T-helper 2 cell treated with Interferon-gamma antibody and Interleukin-4, amounts not matched to agents 100 ng/mL and 5 ng/mL, for 36 hours (primary cell): Measurements from ENCODE around the gene MRPL41. TPM values are rescaled to one million over a fixed set of nuclear protein-coding genes. Genes with fewer than 3 reads are reported as not detected.
"Not testable (repeated sequence)": the region's sequence is repeated elsewhere in the genome, so short reads cannot be mapped to it uniquely, and the experiment has no call there.

Experiments
- intact Hi-C: fragments of 100-400 bp; cut with micrococcal nuclease; formaldehyde crosslinking; loops from one replicate; pipeline ENCODE4 v1.15.1; 2023
- total RNA-seq: library from RNA; stranded (reverse); gene quantifications from 2 replicates; pipeline ENCODE4 v1.2.3, GENCODE V29; 2022

Gene MRPL41
- total RNA-seq, 1 donor from 2014 or later: 39.2 TPM

DNA sequence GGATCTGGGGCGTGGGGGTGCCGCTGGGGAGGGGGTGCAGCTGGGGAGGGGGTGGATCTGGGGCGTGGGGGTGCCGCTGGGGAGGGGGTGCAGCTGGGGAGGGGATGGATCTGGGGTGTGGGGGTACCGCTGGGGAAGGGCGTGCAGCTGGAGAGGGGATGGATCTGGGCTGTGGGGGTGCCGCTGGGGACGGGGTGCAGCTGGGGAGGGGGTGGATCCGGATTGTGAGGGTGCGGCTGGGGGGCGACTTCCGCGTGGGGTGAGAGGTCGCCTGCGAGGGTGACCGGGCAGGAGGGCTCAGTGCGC is 768 bp upstream of the MRPL41 start:
- intact Hi-C loops: loop anchor here (1.0 kb wide), 3 partner anchors 39 to 92 kb away; partner anchors contain the start of genes ARRDC1, NSMF and ZMYND19

- intact Hi-C loops: no loop called here
These were observed 516 bp downstream of the MRPL41 start for GRCh38 chr9:137552022-137552768.

- intact Hi-C loops: not testable (repeated sequence)
These were observed 2.0 kb downstream of the MRPL41 start for GRCh38 chr9:137553654-137554053.

DNA sequence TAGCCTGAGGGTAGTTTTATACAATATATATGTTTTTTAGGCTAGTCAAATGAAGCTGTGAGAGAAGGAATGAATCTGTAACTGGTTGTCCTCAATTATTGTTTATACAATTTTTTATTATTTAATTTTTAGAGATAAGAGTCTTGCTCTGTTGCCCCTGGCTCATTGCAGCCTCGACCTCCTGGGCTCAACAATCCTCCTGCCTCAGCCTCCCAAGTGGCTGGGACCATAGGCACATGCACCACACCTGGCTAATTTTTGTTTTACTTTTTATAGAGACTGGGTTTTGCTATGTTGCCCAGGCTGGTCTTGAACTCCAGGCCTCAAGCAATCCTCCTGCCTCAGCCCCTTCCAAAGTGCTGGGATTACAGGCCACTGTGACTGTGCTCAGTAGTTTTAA is 2.7 kb downstream of the MRPL41 start:
- intact Hi-C loops: no loop called here

- intact Hi-C loops: no loop called here
These were observed 3.5 kb downstream of the MRPL41 start for GRCh38 chr9:137555179-137555578.

DNA sequence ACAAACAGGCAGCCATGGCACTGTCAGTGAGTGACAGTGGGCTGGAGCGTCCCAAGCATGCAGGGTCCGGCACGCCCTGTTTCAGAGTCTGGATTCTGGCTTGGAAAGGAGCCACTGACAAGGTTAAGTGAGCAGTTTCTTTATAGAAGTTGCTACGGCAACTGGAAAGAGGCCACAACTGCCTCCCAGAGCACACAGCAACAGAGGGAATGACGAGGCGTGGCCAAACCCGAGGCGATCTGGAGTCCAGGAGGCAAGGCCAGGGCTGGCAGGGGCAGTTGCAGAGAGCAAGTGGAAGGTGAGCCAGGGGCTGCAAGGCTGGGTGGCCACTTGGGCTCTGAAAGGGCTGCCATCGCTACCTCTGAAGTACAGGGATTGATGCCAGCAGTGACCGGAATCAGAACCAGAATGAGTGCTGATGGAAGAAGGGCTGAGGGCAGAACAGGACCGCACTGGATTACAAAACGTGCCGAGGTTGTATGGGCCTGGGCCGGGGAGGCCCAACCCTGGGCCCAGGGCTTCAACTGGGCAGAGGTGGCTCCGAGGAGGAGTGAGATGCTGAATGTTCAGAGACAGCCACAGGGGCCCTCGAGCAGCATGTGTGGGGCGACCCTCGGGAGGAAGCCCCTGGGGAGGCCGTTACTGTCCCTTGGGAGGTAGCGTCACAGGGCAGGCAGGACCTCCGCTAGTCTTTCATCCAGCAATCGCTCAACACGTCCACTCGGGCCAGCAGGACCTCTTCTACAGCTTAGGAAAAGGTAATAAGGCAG is 4.6 kb downstream of the MRPL41 start:
- intact Hi-C loops: no loop called here

DNA sequence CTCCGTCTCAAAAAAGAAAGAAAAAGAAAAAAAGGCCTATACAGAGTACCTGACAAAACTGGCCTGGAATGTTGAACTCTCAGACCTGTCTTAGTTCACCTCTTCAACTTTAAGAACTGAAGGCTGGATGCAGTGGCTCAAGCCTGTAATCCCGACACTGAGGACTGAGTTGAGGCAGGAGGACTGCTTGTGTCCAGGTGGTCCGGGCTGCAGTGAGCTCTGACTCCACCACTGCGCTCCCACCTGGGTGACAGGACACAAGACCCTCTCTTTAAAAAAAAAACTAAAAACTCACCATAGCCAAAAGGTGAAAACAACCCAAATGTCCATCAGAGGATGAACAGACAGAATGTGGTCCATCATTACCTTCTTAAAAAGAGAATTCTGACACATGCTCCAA is 6.4 kb downstream of the MRPL41 start:
- intact Hi-C loops: no loop called here

DNA sequence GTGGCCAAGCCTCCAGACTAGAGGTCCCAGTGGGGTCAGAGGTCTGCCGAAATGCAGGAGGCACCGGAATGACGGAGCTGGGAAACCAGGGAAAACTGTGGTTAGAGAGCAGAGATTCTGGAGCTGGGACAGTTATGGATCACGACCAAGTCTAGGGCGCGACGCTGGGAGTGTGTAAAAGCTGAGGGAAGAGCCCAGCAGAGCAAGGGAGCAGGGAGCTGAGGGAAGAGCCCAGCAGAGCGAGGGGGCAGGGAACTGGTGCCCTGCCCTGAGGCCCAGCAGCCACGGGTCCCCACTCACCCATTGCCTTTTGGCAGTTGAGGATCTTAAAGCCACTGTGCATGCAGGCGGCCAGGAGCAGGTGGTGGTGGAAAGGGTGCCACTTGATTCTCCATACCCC is 12.5 kb downstream of the MRPL41 start:
- intact Hi-C loops: no loop called here

DNA sequence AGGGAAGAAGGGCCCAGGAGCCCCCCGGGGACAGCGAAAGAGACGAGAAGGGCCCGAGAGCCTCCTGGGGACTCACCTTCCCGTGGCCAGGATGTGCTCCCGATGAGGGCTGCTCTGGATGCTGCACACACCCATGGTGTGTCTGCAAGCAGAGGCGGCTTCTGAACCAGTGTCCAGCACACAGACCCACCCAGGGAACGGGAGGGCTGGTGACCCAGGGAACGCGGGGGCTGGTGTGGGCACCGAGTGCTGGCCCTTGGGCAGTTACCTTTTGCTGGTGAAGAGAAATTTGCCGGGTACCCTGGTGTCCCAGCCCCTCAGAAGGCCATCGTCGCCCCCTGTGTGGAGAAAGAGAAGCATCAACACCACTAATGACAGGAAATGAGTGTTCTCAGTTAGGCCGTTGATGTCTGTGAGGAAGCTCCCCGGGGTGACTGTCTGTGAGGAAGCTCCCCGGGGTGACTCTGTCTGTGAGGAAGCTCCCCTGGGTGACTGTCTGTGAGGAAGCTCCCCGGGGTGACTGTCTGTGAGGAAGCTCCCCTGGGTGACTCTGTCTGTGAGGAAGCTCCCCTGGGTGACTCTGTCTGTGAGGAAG is 13.2 kb downstream of the MRPL41 start:
- intact Hi-C loops: no loop called here

DNA sequence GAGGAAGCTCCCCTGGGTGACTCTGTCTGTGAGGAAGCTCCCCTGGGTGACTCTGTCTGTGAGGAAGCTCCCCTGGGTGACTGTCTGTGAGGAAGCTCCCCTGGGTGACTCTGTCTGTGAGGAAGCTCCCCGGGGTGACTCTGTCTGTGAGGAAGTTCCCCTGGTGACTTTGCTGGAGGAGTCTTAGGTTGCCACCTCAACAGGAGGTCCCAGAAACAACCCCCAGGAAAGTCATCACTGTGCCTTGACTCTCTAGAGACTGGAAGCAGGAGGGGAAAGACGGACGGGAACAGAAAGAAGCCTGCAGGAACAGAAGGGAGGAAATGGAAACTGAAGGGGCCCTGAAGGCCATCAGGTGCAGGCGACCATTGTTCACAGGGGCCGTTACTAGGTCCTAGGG is 16.8 kb downstream of the MRPL41 start:
- intact Hi-C loops: not testable (repeated sequence)

- intact Hi-C loops: no loop called here
These were observed 18.0 kb downstream of the MRPL41 start for GRCh38 chr9:137569609-137570203.

DNA sequence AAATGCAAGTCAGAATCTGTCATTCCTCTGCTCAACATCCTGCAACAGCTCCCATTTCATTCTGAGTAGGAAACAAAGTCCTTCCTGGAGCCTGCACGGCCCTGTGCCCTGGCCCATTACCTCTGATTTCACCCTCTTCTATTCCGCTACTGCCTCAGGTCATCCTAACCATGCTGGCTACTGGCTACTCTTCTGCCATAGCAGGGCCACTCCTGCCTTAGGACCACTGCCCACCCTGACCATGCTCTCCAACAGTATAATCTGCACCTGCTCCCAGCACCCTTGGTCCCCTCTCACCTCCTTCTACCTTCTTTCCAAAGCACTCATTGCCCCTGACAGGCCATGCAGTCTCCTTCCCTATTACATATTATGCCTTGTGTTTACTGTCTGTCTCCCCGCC is 18.9 kb downstream of the MRPL41 start:
- intact Hi-C loops: no loop called here

GRCh38 chr9:137574192-137574591 is 22.5 kb downstream of the MRPL41 start:
- intact Hi-C loops: no loop called here

DNA sequence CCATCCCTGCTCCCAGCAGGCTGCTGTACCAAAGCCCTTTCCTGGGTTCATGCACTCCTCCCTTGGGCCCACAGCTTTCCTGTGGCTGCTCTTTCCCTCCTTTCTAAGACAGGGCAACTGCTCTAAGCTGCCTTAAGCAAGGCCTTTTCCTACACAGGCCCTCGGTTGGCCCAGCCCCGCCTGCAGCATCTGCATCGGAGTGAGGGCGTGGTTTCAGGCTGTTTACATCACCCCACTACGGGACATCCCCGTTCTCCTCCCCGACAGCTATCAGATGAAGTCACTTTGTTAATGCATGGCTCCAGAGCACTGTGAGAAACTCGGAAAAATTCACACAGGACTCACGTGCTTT is 23.7 kb downstream of the MRPL41 start:
- intact Hi-C loops: no loop called here

DNA sequence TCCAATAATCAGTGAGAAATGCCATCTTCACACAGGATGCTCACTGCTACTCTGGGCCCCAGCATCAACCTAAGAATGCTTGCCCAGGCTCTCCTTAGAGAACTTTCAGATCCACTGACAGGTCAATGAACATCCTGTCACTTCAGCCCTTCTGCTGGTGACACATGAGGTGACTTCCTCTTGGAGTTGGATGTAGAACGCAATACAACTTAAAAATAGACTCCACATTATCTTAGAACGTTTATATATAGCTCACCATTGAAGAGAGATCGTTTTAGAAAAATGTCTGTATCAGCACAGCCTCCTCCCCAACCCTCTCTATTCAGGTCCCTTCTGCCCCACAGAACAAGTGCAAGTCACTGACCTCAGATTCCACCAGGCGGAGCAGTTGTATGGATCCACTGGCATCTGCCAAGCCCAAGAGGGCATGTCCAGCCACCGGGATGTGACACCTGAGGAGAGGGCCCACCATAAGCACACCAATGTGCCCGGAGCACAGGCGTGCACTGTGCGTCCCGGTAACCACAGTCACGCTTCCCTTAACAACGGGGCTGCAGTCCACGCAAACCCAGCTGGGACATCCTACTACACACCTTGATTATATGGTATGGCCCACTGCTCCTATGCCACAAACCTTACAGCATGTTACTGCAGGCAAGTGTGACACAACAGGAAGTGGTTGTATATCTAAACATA is 24.2 kb downstream of the MRPL41 start:
- intact Hi-C loops: no loop called here

- intact Hi-C loops: loop anchor here (1.0 kb wide), 3 partner anchors 12 to 40 kb away; partner anchors contain the start of genes ARRDC1 and ZMYND19
These were observed 27.0 kb downstream of the MRPL41 start, which contains the start of gene DPH7 for GRCh38 chr9:137578518-137579258. TSS of gene DPH7 (minus strand) at chr9:137578925. CDS start at chr9:137578777, 148 bp downstream.

- intact Hi-C loops: loop anchor here (1.0 kb wide), 1 partner anchor 11 kb away; the partner anchor contains the start of gene ZMYND19
These were observed 27.6 kb downstream of the MRPL41 start for GRCh38 chr9:137579259-137579604.

GRCh38 chr9:137580209-137580953 is 28.7 kb downstream of the MRPL41 start:
- intact Hi-C loops: no loop called here

GRCh38 chr9:137580954-137581322 is 29.3 kb downstream of the MRPL41 start:
- intact Hi-C loops: no loop called here
